Activated naive CD8-positive, alpha-beta T cell treated with anti-CD3 and anti-CD28 coated beads, Interleukin-2, amount 50 U/mL, for 24 hours (primary cell): Measurements from ENCODE around the gene ZFAND6.
"Not testable (repeated sequence)": the region's sequence is repeated elsewhere in the genome, so short reads cannot be mapped to it uniquely, and the experiment has no call there.

Experiments used
- ATAC-seq: fragments of 150-1000 bp; cut with Tn5 transposase; one replicate; pipeline ENCODE4 v1.10.0; 2021
- DNase-seq: peaks from one replicate; pipeline ENCODE4 v3.0.0; 2021
- H3K27ac Mint-ChIP-seq: one replicate; pipeline ENCODE4 v1.8.0; 2021; ENCODE audit warnings: mild to moderate bottlenecking, mixed read lengths
- H3K27me3 Mint-ChIP-seq: one replicate; pipeline ENCODE4 v1.8.0; 2021; ENCODE audit warnings: mixed read lengths
- H3K36me3 Mint-ChIP-seq: one replicate; pipeline ENCODE4 v1.8.0; 2021; ENCODE audit warnings: low read depth, mixed read lengths
- H3K4me1 Mint-ChIP-seq: one replicate; pipeline ENCODE4 v1.8.0; 2021; ENCODE audit warnings: mixed read lengths
- H3K4me3 Mint-ChIP-seq: one replicate; pipeline ENCODE4 v1.8.0; 2021; ENCODE audit warnings: mild to moderate bottlenecking, moderate library complexity, mixed read lengths
- H3K9me3 Mint-ChIP-seq: one replicate; pipeline ENCODE4 v1.8.0; 2021; ENCODE audit warnings: mixed read lengths

The ZFAND6 gene

GRCh38 chr15:80058851-80059785, at the start of gene ZFAND6:
ZFAND6 (plus strand) TSS chr15:80059676; CDS start chr15:80120345, 60,669 bp downstream.
- ATAC-seq (peak; percentile 85), DNase-seq (peak; percentile 97)
- H3K27ac Mint-ChIP-seq, result peak within 1 kb of the TSS; percentile 87
- no peaks in the 10 kb centered on the region for H3K27me3 Mint-ChIP-seq
- H3K36me3 Mint-ChIP-seq, result no peaks in the 10 kb centered on the region
- H3K4me1 Mint-ChIP-seq, result peaks cover 37% of the 10 kb centered on the region
- H3K9me3 Mint-ChIP-seq, result no peaks in the 10 kb centered on the region
- H3K4me3 Mint-ChIP-seq, result peak within 1 kb of the TSS; percentile 86

GRCh38 chr15:80010131-80010673, 49.3 kb upstream of the ZFAND6 start:
- Mint-ChIP-seq H3K36me3 (no peaks in the 10 kb centered on the region), H3K27me3 (no peaks in the 10 kb centered on the region), H3K4me1 (peaks cover 15% of the 10 kb centered on the region), H3K4me3 (no peak overlapping the region), H3K9me3 (no peaks in the 10 kb centered on the region), H3K27ac (no peak overlapping the region)
- no peak for ATAC-seq
- DNase-seq, result no peak

DNA sequence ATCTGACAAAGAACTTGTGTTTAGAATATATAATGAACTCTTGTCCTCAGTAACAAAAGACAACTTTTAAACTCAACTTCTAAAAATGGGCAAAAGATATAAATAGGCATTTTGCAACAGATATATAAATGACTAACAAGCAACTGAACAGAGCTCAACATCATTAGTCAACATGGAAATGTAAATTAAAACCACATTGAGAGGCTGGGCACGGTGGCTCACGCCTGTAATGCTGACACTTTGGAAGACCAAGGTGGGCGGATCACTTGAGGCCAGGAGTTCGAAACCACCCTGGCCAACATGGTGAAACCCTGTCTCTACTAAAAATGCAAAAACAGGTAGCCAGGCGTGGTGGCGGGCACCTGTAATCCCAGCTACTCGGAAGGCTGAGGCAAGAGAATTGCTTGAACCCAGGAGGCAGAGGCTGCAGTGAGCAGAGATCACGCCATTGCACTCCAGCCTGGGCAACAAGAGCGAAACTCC, 48.4 kb upstream of the ZFAND6 start:
- H3K4me3 Mint-ChIP-seq, result not testable (repeated sequence)

DNA sequence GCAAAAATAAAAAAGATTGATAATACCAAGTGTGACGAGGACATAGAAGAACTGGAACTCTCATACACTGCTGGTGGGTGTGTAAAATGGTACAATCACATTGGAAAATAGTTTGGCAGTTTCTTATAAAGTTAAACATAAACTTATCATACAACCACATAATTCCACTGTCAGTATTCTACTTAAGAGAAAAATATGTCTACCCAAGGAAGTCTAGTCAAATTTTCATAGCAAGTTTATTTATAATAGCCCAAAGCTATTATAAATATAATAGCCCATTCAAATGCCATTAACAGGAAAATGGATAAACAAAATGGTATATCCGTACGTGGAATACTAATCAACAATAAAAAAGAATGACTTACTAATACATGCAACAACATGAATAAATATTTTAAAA, 47.9 kb upstream of the ZFAND6 start:
- peaks cover 15% of the 10 kb centered on the region for H3K4me1 Mint-ChIP-seq
- no peaks in the 10 kb centered on the region for H3K27me3 Mint-ChIP-seq
- DNase-seq (no peak), ATAC-seq (no peak)
- no peaks in the 10 kb centered on the region for H3K36me3 Mint-ChIP-seq
- no peaks in the 10 kb centered on the region for H3K9me3 Mint-ChIP-seq
- H3K4me3 Mint-ChIP-seq, result no peak overlapping the region
- no peak overlapping the region for H3K27ac Mint-ChIP-seq

More for the DNA sequence above, 48.4 kb upstream of the ZFAND6 start:
- H3K4me1 Mint-ChIP-seq, result peaks cover 15% of the 10 kb centered on the region
- not testable (repeated sequence) for H3K9me3 Mint-ChIP-seq, DNase-seq, H3K27me3 Mint-ChIP-seq, H3K36me3 Mint-ChIP-seq, H3K27ac Mint-ChIP-seq
- ATAC-seq, result peak; percentile 43

DNA sequence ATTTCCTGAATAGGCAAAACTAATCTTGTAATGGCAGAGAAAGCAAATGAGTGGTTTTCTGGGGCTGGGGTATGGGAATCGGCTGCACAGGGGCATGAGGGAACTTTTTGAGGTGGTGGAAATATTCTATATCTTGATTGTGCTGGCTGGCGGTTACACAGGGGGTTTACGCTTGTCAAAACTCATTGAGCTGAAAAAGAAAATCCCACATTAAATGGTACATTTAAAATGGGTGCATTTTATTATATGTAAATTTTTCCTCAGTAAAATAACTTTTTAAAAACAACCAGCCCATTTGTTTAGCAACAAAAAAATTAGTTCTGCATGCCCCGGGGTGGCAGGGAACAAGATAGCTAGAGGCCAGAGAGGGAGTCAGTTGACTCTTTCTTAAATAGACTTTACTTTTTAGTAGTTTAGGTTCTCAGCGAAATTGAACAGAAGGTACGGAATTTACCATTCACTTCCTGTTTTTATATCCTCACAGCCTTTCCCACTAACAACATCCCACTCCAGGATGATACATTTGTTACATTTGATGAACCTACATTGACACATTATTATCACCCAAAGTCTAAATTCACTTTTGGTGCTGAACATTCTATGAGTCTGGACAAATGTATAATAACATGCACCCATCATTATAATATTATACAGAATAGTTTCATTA, 47.3 kb upstream of the ZFAND6 start:
- no peaks in the 10 kb centered on the region for H3K27me3 Mint-ChIP-seq
- H3K36me3 Mint-ChIP-seq, result no peaks in the 10 kb centered on the region
- no peaks in the 10 kb centered on the region for H3K9me3 Mint-ChIP-seq
- H3K27ac Mint-ChIP-seq, result no peak overlapping the region
- no peak overlapping the region for H3K4me3 Mint-ChIP-seq
- DNase-seq (no peak), ATAC-seq (no peak)
- H3K4me1 Mint-ChIP-seq, result peaks cover 15% of the 10 kb centered on the region

GRCh38 chr15:80014186-80014585, 45.3 kb upstream of the ZFAND6 start:
- H3K27me3 Mint-ChIP-seq, H3K9me3 Mint-ChIP-seq, H3K36me3 Mint-ChIP-seq, ATAC-seq, DNase-seq, H3K27ac Mint-ChIP-seq, H3K4me3 Mint-ChIP-seq: not testable (repeated sequence)
- peaks cover 17% of the 10 kb centered on the region for H3K4me1 Mint-ChIP-seq

- peaks cover 13% of the 10 kb centered on the region for H3K4me1 Mint-ChIP-seq
- H3K4me3 Mint-ChIP-seq, result no peak overlapping the region
Measured at GRCh38 chr15:80015156-80015555, 44.3 kb upstream of the ZFAND6 start.

DNA sequence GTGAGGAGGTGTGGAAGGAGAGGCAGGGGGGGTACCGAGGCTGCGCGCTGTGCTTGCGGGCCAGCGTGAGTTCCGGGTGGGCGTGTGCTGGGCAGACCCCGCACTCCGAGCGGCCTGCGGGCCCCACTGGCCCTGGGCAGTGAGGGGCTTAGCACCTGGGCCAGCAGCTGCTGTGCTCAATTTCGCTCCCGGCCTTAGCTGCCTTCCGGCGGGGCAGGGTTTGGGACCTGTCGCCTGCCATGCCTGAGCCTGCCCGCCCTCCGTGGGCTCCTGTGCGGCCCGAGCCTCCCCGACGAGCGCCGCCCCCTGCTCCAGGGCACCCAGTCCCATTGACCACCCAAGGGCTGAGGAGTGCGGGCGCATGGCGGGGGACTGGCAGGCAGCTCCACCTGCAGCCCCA, 43.0 kb upstream of the ZFAND6 start:
- H3K9me3 Mint-ChIP-seq, ATAC-seq, H3K4me3 Mint-ChIP-seq, DNase-seq, H3K36me3 Mint-ChIP-seq, H3K27ac Mint-ChIP-seq, H3K27me3 Mint-ChIP-seq: not testable (repeated sequence)
- peaks cover 10% of the 10 kb centered on the region for H3K4me1 Mint-ChIP-seq

More at GRCh38 chr15:80015156-80015555, 44.3 kb upstream of the ZFAND6 start:
- no peaks in the 10 kb centered on the region for H3K27me3 Mint-ChIP-seq
- H3K36me3 Mint-ChIP-seq, result no peaks in the 10 kb centered on the region
- no peak overlapping the region for H3K27ac Mint-ChIP-seq
- no peaks in the 10 kb centered on the region for H3K9me3 Mint-ChIP-seq
- ATAC-seq (no peak), DNase-seq (no peak)

- H3K27ac Mint-ChIP-seq, result not testable (repeated sequence)
Measured at GRCh38 chr15:80017139-80017538, 42.3 kb upstream of the ZFAND6 start.

GRCh38 chr15:80019168-80019745, 40.2 kb upstream of the ZFAND6 start:
- Mint-ChIP-seq H3K4me1 (peaks cover 14% of the 10 kb centered on the region), H3K9me3 (no peaks in the 10 kb centered on the region), H3K36me3 (no peaks in the 10 kb centered on the region), H3K4me3 (no peak overlapping the region), H3K27me3 (peaks cover 5% of the 10 kb centered on the region), H3K27ac (no peak overlapping the region)
- DNase-seq (no peak), ATAC-seq (no peak)

More at GRCh38 chr15:80017139-80017538, 42.3 kb upstream of the ZFAND6 start:
- not testable (repeated sequence) for ATAC-seq, H3K36me3 Mint-ChIP-seq, H3K27me3 Mint-ChIP-seq, H3K4me3 Mint-ChIP-seq, DNase-seq, H3K9me3 Mint-ChIP-seq
- H3K4me1 Mint-ChIP-seq, result peaks cover 14% of the 10 kb centered on the region

DNA sequence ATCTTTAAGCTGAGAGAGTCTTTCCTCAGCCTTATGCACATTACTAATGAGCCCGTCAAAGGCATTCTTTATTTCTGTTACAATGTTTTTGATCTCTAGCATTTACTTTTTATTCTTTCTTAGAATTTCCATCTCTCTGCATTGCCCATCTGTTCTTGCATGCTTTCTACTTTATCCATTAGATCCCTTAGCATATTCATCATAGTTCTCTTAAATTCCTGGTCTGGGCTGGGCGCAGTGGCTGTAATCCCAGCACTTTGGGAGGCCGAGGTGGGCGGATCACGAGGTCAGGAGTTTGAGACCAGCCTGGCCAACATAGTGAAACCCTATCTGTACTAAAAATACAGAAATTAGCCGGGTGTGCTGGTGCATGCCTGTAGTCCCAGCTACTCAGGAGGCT, 39.3 kb upstream of the ZFAND6 start:
- not testable (repeated sequence) for H3K27ac Mint-ChIP-seq, H3K9me3 Mint-ChIP-seq, H3K4me3 Mint-ChIP-seq, H3K36me3 Mint-ChIP-seq, DNase-seq, H3K27me3 Mint-ChIP-seq, ATAC-seq
- peaks cover 14% of the 10 kb centered on the region for H3K4me1 Mint-ChIP-seq

DNA sequence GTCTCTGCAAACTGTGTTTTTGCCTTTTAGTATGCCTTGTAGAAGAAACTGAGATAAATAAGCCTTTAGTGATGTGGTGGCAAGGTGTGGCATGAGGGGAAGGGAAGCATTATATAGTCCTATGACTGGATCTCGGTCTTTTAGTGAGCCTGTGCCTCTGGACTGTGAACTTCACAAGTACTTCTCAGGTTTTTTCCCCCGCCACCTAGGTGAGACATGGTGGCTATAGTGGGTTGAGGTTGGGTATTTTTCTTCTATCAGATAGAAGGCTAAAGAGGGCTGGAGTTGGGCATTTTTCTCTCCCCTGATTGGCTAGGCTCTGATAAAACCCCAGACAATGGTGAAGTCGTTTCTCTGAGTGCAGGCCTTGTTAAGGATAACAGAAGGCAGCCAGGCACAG, 38.7 kb upstream of the ZFAND6 start:
- peaks cover 5% of the 10 kb centered on the region for H3K27me3 Mint-ChIP-seq
- H3K36me3 Mint-ChIP-seq, result no peaks in the 10 kb centered on the region
- DNase-seq, result no peak
- no peaks in the 10 kb centered on the region for H3K9me3 Mint-ChIP-seq
- peak; percentile 57 for ATAC-seq
- peaks cover 14% of the 10 kb centered on the region for H3K4me1 Mint-ChIP-seq
- no peak overlapping the region for H3K27ac Mint-ChIP-seq
- H3K4me3 Mint-ChIP-seq, result no peak overlapping the region

- Mint-ChIP-seq H3K36me3 (no peaks in the 10 kb centered on the region), H3K4me3 (no peak overlapping the region), H3K4me1 (peaks cover 7% of the 10 kb centered on the region), H3K27me3 (peaks cover 5% of the 10 kb centered on the region), H3K9me3 (no peaks in the 10 kb centered on the region), H3K27ac (no peak overlapping the region)
- DNase-seq, result no peak
- no peak for ATAC-seq
Measured at GRCh38 chr15:80026310-80026709, 33.2 kb upstream of the ZFAND6 start.

DNA sequence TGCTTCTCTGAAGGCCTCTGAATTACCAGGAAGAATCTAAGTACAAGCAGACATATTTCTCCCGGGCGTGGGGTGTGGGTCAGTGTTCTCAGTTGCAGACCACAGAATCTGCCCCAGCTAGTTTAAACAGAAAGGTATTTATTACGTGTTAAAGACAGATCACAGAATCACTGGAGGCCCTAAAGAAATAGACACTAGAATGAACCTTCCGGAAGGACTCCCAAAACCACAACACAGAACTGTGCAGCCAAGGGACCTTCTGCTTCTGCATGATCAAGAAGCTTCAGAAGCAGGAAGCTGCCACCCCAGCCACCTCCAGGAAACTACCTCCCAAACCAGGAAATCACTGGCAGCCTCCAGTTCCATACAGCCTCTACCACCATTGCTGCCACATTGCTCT, 32.7 kb upstream of the ZFAND6 start:
- H3K9me3 Mint-ChIP-seq, result no peaks in the 10 kb centered on the region
- DNase-seq, result no peak
- H3K27me3 Mint-ChIP-seq, result peaks cover 5% of the 10 kb centered on the region
- H3K4me1 Mint-ChIP-seq, result peaks cover 4% of the 10 kb centered on the region
- no peak for ATAC-seq
- no peaks in the 10 kb centered on the region for H3K36me3 Mint-ChIP-seq
- no peak overlapping the region for H3K27ac Mint-ChIP-seq
- no peak overlapping the region for H3K4me3 Mint-ChIP-seq
